HG02840 (cell line): ENCODE measurements around the gene OMP.
"Not testable (repeated sequence)": the region's sequence is repeated elsewhere in the genome, so short reads cannot be mapped to it uniquely, and the experiment has no call there.

Experiments
- ATAC-seq: cut with Tn5 transposase; IDR thresholded peaks from one replicate; pipeline ENCODE4 v1.9.1; 2021; ENCODE audit warnings: mild to moderate bottlenecking, moderate library complexity, moderate number of reproducible peaks; ENCODE audit not compliant: unreplicated experiment, low FRiP score

OMP gene, protein sequence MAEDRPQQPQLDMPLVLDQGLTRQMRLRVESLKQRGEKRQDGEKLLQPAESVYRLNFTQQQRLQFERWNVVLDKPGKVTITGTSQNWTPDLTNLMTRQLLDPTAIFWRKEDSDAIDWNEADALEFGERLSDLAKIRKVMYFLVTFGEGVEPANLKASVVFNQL

DNA sequence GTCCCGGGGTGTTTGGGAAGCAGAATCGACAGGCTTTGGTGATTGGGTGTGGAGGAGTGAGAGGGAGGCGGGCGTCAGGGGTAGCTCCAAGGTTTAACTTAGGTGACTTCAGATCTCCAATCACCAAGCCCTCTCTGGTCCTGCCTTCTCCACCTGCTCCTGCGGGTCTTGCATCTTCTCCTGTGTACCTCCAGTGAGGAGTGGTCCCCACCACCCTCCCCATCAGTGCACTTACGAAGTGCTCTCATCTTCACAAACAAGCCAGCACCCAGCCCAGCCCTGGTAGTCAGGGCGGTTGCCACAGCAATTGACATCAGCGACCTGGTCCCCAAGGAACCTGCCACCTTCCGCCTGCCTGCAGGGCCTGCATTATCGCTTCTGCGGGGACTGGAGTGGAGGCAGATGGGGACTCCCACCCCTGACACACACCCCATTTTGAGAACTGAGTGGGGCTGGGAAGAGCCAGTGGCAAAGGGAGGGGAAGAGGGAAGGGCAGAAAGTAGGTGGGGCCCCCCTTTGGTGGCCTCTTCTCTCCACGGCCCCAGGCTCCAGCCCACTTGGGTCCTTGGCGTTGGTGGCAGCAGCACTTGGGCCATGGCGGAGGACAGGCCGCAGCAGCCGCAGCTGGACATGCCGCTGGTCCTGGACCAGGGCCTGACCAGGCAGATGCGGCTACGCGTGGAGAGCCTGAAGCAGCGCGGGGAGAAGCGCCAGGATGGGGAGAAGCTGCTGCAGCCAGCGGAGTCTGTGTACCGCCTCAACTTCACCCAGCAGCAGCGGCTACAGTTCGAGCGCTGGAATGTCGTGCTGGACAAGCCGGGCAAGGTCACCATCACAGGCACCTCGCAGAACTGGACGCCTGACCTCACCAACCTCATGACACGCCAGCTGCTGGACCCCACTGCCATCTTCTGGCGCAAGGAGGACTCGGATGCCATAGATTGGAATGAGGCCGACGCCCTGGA lies at the start of gene OMP:
Gene OMP (plus strand): TSS at position 595 of the 965 bp plus-strand sequence. CDS start 0 bp downstream, at position 595.
- no peak for ATAC-seq

DNA sequence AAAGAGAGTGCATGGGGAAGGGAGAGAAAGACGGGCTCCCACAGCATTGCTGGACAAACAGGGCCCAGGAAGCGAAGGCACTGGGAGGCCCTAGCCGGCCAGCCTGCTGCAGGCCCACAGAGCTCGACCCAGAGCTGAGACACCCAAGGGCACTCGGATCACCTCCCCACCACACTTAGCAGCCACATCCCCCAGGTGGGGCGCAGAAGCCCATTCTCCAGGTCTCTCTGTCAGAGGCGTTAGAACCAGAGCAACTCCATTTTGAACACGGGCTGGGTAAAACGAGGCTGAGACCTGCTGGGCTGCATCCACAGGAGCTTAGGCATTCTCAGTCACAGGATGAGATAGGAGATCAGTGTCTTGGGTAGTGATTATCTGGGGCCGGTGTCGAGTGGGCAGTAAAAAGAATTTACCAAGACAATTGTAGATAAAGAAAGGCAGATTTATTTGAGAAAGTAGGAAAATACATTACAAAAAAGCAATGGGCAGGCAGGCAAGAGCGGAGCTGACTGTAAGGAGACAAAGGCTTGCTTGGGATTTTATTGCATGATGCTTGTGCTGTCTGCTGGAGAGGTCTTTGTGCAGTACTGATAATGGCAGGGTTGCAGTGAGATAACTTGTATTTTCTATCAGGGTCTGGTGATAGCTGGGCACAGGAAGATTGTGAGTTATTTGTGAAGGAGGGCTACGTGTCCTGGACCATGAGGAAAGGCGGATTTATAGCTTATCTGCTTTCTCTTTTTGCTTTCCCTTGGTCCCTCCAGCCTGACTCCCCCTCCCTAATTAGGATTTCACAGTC lies 49.2 kb upstream of the OMP start:
- no peak for ATAC-seq

DNA sequence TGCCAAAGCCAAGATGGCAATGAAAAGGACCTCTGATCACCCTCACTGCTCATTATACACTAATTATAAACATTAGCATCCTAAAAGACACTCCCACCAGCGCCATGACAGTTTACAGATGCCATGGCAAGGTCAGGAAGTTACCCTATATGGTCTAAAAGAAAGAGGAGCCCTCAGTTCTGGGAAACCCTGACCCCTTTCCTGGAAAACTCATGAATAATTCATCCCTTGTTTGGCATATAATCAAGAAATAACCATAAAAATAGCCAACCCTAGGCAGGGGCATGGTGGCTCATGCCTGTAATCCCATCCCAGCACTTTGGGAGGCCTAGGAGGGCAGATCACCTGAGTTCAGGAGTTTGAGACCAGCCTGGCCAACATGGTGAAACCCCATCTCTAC lies 48.6 kb upstream of the OMP start:
- ATAC-seq, result no peak

DNA sequence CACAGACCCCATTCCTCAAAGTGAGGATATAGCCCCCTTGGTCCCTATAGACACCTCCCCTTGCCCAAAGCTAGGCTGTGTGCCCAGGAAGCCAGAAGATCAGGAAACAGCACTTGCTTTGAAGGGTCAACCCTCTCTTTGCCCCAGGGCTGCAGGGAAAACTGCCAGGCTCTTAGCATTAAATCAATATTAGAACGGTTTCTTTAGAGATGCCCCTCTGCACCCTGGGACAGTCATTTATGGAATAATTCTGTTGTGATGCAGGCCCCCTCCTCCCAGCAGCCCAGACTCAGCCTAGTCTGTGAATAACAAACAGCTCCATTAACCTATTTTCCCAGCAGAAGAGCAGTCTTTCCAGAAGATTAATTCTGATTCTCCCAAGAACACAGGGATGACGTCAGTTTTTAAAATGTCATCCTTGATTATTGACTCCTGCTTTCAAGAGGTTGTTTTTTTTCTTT lies 47.5 kb upstream of the OMP start:
- no peak for ATAC-seq

DNA sequence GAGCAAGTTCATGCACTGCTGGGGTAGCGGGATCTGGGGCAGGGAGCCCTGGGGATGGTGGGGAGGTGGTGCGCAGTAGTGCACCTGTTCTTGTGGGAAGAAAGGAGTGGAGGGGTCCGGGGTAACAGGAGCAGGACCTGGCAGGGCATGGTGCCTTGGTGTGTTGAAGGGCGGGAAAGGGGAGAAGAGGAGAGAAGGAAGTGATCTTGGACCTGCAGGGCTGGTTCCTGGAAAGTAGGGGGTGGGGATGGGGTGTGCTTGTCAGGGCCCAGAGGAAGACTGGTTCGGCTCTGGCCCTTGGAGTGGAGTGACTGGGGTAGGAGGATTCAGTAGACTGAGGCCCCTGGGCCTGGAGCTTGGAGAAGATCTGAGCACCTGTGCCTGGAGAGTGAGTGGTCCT lies 46.7 kb upstream of the OMP start:
- no peak for ATAC-seq

DNA sequence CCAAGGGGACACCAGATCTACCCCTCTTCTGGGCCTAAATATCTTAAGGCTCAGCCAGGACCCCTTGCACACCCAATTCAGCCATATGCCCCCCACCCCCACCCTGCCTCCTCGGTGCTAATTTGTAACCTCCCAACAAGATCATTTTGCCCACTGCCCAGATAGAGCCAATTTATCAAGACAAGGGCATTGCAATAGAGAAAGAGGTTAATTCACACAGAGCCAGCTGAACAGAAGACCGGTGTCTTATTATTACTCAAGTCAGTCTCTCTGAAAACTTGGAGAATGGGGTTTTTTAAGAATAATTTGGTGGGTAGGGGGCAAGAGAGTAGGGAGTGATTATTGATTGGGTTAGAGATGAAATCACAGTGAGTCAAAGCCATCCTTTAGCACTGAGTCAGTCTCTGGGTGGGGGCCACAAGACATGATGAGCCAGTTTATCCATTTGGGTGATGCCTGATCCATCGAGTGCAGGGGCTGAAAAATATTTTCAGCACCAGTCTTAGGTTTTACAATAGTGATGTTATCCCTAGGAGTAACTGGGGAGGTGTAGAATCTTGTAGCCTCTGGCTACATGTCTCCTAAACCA lies 45.7 kb upstream of the OMP start:
- ATAC-seq, result no peak

DNA sequence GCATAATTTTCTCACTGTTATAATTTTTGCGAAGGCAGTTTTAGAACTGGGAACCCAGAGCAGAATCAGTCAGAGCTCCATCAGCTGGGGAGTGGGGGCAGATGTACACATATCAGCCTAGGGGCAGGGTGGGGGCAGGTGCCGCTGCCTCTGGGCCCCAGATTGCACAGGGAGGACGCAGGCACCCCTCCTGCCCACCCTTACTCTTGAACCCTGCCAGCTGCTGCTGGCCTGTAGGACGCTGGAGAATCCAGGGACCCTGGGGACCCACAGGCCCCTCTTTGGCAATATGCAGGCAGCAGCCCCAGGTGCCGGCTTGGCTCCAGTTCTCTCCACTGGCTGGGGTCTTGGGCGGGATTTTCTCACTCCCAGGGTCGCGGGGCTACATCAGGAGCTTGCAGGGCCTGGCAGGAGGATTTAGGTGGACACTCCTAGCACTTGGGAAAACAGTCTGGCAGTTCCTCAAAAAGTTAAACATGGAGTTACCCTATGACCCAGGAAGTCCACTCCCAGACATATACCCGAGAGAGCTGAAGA lies 44.6 kb upstream of the OMP start:
- no peak for ATAC-seq

DNA sequence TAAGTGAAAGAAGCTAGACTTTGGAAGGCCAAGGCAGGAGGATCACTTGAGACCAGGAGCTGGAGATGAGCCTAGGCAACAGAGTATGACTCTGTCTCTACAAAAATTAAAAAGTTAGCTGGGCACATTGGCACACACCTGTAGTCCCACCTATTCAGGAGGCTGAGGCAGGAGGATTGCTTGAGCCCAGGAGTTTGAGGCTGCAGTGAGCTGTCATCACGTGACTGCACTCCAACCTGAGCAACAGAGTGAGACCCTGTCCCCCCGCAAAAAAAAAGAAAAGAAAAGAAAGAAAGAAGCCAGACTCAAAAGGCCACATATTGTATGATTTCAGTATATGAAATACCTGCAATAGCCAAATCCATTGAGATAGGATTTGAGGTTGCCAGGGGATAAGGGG lies 43.7 kb upstream of the OMP start:
- no peak for ATAC-seq

DNA sequence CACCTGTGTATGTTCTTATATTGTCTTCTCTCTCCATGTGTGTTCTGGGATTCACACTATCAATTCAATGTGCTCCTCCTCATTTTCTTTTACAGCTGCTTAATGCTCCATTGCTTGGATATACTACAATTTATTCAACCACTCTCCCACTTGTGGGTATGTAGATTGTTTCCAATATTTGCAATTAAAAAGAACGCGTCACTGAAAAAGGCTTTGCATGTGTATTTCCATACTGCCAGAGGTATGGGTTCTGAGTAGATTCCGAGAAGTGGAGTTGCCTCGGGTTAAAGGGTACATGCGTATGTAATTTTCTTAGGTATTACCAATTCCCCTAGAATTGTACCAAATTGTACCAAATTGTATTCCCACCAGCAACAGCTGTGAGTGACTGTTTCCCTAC lies 42.8 kb upstream of the OMP start:
- ATAC-seq, result no peak

DNA sequence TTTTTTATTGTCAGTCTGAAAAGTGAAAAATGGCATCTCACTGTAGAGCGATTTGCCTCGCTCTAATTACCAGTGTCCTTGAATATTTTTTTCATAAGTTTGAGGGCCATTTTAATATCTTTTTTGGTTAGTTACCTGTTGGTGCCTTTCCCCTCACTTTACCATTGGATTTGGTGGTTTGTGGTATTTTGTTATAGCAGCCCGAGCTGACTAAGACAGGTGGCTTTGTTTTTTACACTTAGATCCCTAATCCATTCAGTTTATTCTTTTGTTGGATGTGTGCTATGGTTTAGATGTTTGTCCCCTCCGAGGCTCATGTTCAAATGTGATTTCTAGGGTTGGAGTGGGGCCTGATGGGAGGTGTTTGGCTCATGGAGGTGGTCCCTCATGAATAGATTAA lies 42.4 kb upstream of the OMP start:
- no peak for ATAC-seq

DNA sequence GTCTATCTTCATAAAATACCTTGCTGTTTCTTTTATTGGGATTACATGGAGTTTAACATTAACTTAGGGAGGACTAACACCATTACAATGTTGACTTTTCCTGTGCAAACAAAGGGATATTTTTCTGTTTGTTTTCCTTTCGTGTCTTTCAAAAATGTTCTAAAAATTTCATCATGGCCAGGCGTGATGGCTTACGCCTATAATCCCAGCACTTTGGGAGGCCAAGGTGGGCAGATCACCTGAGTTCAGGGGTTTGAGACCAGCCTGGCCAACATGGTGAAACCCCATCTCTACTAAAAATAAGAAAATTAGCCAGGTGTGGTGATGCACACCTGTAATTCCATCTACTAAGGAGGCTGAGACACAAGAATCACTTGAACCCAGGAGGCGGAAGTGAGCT lies 41.4 kb upstream of the OMP start:
- ATAC-seq, result not testable (repeated sequence)

DNA sequence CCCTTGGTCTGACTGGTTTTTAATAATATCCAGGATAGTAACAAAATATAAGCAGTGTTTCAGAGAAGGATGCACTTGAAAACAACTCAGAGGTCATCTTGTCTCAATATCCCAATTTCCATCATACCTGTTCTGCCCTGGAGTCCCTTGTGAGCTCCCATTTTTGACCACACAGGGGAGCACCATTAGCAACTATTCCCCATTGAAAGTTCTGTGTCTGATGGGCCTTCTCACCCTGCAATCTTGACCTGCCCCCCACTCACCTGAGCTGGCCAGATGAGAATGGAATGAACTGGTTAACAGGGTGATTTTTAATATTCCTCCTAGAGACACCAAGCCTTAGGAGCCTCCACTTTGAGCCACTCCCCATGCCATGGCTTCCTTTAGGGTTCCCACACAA lies 39.7 kb upstream of the OMP start:
- ATAC-seq, result no peak

DNA sequence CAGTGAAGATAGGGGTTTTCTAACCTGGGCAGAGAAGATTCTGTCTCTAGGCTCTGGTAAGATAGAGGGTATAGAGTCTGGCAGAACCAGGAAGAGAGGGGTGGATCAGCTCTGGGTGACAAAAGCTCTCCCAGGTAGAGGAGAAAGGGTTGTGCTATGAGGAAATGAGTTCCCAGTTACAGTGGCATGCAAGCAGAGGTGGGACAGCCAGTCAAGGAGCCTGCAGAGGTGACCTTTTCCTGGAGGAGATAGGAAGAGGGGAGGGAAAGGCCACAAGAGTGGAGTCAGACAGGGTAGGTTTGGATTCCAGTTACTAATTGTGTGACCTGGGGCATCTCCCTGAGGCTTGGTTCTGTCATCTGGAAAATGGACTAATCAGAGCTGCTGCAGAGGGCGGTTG lies 39.2 kb upstream of the OMP start:
- no peak for ATAC-seq

DNA sequence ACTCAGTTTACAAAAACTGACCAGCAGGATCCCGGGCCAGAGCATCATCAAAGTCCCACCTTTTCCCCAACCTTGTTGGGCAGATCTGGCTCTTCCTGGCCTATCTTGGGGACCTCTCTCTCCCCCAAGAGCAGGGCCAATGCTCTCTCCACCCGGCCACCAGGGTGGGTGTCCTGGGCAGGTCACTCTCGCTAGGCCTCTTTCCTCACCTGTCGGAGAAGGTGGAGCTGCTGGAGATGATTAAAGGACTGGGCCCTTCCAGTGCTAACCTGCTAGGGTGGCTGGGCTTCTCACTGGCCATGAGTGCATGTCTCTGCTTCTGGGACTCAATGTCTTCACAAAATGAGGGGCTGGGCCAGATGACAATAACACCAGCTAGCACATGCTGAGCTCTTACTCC lies 38.8 kb upstream of the OMP start:
- ATAC-seq, result no peak

DNA sequence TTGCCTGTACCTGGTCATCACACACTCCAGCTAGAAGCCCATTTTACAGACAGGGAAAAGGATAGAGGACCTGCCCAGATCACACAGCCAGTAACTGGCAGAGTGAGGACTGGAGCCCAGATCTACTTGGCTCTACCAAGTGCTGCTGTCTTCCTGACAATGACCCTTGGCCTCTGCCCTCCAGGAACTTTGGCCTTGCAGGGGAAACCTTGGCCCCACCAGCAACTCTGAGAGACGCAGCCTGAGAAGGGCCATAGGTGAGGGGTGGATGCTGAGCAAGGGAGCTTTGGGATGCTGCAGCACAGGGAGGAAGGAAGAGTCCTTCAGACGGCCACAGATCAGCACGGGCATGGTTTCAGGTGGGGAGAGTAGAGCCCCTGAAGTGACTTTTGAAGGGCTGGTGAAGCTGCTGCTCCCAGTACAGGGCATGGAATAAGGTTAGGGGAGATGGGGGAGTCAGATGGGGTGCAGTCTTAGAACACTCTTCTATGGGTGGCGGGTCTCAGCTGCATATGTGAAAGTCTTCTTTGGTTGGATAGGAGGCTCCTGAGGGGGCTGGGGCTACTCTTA lies 37.9 kb upstream of the OMP start:
- no peak for ATAC-seq

DNA sequence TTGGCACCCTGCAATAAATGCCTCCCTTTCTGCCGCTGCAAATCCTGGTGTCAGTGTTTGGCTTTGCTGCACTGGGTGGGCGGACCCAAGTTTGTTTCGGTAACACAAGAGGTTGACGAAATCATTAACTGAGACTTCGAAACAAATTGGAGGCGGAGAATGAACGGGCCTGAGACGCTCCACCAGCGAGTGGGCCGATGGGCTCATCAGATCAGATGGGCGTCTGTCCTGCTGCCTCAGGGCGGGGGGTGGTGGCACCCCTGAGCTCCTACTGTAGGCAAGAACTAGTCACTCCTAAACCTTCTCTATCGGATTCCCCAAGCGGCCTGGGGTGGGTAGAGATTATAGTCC lies 36.8 kb upstream of the OMP start:
- ATAC-seq, result no peak

DNA sequence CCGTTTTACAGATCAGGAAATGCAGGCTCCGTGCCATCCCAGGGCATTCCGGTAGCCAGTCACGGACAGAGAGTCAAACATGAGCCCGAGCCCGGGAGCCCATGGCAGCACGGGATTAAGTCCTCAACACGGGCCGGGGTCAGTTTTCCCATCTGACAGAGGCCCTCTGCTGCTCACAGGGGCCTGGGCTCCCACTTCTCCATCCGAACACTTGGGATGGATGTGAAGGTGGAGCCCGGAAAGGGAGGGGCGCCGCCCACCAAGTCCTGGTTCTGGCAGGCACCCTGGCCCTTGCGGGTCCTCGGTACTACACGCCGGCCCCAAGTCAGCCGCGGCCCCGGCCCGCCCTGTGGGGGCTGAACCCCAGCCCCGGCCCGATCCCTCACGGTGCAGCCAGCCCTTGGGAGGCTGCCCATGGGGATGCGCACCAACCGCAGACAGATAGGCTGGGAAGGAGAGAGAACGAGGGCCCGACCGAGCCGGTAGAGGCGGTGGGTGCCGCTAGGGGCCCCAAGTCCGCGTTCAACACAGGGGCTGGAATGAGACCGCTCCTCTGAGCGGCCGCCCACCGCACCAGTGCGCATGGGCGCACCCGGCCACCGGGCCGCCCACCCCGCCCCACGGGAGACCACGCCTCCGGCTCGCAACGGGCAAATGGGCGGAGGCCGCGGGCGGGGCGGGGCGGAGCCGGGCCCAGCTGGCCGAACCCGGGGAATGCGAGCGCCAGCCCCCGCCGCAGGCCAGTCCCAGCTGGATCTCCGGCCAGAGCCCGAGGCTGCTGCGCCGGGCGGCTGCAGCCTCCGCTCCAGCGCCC lies 36.2 kb upstream of the OMP start, which contains the start of gene CAPN5:
Gene CAPN5 (plus strand): TSS at position 743 of the 814 bp plus-strand sequence. CDS start 17,916 bp downstream, outside the sequence.
- peak; percentile 84 for ATAC-seq

DNA sequence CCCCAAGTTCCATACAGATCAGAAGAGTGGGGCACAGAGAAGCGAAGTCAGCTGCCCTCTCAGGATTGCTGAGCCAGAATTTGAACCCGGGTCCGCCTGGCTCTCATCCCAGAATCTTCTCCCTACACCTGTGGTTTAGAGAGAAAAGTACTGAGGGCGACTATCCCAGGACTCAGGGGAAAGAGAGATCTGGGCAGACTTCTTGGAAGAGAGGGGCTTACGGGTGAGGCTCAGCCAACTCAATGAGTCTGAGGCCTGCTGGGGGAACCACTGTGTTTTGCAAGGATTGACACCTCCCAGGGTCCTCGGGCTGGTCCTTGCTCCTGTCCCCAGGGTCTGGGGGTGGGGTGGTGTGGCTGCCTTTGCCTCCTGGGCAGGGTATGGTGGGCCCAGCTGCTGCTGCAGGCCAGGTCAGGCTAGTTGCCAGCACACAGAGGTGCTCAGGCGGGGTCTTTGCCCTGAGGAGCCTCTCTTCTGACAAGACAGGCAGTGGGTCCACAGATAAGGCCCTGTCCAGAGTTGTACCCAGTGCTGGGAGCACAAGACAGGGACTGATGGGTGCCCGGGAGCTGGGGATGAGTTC lies 34.7 kb upstream of the OMP start:
- no peak for ATAC-seq
